GM10266 (cell line): ENCODE results near the gene SUSD4.
"Not testable (repeated sequence)": the region's sequence is repeated elsewhere in the genome, so short reads cannot be mapped to it uniquely, and the experiment has no call there.

ENCODE experiments used
- DNase-seq: peaks from one replicate; pipeline ENCODE4 v3.0.0; 2012; ENCODE audit errors: extremely low spot score
- CTCF ChIP-seq: IDR thresholded peaks from 2 replicates; pipeline ENCODE4 v1.5.1; 2012; ENCODE audit warnings: mild to moderate bottlenecking, low read depth; ENCODE audit not compliant: control insufficient read depth, insufficient read depth; ENCODE audit errors: missing control alignments

The SUSD4 gene

GRCh38 chr1:223403184-223403815, 39.3 kb upstream of the SUSD4 start:
- TF ChIP-seq CTCF = no peak
- no peak for DNase-seq

GRCh38 chr1:223402790-223403142, 38.8 kb upstream of the SUSD4 start:
- no peak for DNase-seq
- no peak for TF ChIP-seq CTCF

DNA sequence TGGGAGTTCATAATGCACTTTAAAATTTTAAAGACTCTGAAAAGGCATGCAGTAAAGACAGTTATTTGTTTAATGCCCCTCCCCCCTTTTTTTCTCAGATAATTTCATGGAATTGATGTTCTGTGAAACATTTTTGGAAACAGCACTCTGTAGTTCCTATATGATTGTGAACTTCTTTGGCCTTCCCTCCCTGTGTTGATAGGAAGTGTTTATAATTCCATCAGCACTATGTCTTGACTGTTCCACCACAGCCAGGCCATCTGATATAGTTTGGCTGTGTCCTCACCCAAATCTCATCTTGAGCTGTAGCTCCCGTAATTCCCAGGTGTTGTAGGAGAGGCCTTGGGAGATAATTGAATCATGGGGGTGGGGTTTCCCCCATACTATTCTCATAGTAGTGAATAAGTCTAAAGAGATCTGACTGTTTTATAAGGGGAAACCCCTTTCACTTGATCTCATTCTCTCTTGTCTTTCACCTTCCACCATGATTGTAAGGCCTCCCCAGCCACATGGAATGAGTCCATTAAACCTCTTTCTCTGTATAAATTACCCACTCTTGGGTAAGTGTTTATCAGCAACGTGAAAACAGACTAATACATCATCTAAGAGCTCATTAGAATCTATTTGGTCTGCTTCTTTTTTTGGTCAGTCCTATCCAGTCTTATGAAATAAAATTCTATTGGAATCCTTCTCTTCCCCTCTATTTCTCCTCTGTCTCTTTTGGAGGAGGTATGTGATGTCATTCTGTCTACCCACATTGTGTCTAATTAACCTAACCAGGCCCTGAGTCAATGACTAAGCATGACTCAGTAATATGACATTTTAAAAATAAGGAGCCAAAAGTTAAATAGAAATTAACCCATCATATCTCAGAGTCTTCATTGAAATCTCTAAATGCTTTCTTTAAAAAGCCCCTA, 38.2 kb upstream of the SUSD4 start:
- no peak for DNase-seq
- no peak for TF ChIP-seq CTCF

DNA sequence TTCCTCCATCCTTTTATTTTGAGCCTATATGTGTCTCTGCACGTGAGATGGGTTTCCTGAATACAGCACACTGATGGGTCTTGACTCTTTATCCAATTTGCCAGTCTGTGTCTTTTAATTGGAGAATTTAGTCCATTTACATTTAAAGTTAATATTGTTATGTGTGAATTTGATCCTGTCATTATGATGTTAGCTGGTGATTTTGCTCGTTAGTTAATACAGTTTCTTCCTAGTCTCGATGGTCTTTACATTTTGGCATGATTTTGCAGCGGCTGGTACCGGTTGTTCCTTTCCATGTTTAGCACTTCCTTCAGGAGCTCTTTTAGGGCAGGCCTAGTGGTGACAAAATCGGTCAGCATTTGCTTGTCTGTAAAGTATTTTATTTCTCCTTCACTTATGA, 35.4 kb upstream of the SUSD4 start:
- not testable (repeated sequence) for DNase-seq

GRCh38 chr1:223394706-223395105, 30.7 kb upstream of the SUSD4 start:
- no peak for DNase-seq
- no peak for TF ChIP-seq CTCF

DNA sequence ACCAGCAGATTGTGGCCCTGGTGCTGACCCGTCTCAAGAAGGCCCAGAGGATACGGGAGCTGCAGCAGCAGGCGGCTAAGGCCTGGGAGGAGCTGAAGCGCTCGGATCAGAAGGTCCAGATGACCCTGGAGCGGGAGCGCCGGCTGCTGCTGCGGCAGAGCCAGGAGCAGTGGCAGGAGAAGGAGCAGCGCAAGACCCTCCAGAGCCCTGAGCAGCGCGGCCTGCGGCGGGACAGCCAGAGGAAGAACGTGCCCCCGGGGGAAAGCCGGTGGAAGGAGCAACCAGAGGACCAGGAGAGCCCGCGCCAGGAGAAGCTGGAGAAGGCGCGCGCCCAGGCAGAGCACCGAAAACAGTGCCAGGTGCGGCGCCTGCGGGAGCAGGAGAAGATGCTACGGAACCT, 30.3 kb upstream of the SUSD4 start:
- no peak for DNase-seq
- no peak for TF ChIP-seq CTCF

GRCh38 chr1:223393275-223394214, 29.6 kb upstream of the SUSD4 start, which contains the start of gene CCDC185:
TSS of gene CCDC185 (plus strand) at chr1:223393415. CDS start at chr1:223393476, 61 bp downstream.
- TF ChIP-seq CTCF = no peak
- DNase-seq = no peak
